ENCODE results near the gene ROPN1L.

DNA sequence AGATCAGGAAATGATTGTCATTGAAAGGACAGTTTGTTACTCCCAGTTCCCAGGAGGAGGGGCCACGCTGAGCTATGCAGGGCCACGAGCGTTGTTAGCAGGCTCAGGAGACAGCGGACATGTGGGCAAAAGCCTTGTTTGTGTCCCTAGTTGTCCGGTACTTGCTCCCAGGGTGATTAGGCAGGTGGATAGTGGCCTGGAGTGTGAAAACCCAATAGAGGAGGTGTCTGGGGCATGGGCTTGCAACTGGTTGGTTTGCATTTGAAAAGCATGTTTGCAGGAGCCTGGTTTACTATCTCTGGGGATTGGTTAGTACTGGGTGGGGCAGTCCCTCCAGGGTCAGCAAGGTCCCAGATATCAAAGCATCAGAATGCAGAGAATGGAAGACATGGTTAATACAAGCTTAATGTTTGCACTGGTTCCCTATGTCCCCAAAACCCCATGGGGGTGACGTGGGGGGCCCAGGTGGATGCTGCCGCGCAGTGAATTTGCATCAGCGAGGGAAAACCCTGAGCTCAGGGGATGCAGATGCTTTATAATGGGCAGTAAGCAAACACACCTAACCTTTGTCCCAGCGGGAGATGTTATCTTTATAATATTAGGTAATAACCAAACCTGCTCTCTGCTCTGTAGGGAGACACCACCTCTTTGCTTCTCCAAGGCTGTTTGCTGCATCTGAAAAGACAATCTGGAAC lies 39.7 kb downstream of the ROPN1L start:
- TF ChIP-seq, protein P1, sequence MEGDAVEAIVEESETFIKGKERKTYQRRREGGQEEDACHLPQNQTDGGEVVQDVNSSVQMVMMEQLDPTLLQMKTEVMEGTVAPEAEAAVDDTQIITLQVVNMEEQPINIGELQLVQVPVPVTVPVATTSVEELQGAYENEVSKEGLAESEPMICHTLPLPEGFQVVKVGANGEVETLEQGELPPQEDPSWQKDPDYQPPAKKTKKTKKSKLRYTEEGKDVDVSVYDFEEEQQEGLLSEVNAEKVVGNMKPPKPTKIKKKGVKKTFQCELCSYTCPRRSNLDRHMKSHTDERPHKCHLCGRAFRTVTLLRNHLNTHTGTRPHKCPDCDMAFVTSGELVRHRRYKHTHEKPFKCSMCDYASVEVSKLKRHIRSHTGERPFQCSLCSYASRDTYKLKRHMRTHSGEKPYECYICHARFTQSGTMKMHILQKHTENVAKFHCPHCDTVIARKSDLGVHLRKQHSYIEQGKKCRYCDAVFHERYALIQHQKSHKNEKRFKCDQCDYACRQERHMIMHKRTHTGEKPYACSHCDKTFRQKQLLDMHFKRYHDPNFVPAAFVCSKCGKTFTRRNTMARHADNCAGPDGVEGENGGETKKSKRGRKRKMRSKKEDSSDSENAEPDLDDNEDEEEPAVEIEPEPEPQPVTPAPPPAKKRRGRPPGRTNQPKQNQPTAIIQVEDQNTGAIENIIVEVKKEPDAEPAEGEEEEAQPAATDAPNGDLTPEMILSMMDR (IDR thresholded peaks at IDR 0.05; ENCODE audit: borderline replicate concordance, extremely low read depth, low read length, poor library complexity, severe bottlenecking) = no peak
- TF ChIP-seq EZH2 (IDR thresholded peaks at IDR 0.05; ENCODE audit: borderline replicate concordance, low read depth, low read length, severe bottlenecking) = no peak

Measured in DND-41 (cell line).